NB4 (cell line): ENCODE data around the gene CYP46A1.

Source experiments
- DNase-seq: peaks from one replicate; pipeline ENCODE4 v3.0.0; 2010; ENCODE audit warnings: low read depth
- H3K4me3 ChIP-seq: one replicate; pipeline ENCODE4 v1.5.1; 2011; ENCODE audit warnings: mild to moderate bottlenecking, low read depth, low read length, moderate library complexity
- MYC ChIP-seq: IDR thresholded peaks from 2 replicates; pipeline ENCODE4 v1.6.1; 2011; ENCODE audit warnings: low read depth, low read length
- POLR2A ChIP-seq: IDR thresholded peaks from 2 replicates; pipeline ENCODE4 v1.6.1; 2011; ENCODE audit warnings: mild to moderate bottlenecking; ENCODE audit not compliant: insufficient read length; ENCODE audit errors: extremely low read depth
- TF ChIP-seq, protein P1 (sequence below): IDR thresholded peaks from 2 replicates; pipeline ENCODE4 v1.6.1; 2011; ENCODE audit warnings: low read depth, low read length
- TF ChIP-seq, protein P2 (sequence below): IDR thresholded peaks from one replicate; pipeline ENCODE4 v1.5.1; 2012; ENCODE audit warnings: low read depth, low read length

CYP46A1 gene

DNA sequence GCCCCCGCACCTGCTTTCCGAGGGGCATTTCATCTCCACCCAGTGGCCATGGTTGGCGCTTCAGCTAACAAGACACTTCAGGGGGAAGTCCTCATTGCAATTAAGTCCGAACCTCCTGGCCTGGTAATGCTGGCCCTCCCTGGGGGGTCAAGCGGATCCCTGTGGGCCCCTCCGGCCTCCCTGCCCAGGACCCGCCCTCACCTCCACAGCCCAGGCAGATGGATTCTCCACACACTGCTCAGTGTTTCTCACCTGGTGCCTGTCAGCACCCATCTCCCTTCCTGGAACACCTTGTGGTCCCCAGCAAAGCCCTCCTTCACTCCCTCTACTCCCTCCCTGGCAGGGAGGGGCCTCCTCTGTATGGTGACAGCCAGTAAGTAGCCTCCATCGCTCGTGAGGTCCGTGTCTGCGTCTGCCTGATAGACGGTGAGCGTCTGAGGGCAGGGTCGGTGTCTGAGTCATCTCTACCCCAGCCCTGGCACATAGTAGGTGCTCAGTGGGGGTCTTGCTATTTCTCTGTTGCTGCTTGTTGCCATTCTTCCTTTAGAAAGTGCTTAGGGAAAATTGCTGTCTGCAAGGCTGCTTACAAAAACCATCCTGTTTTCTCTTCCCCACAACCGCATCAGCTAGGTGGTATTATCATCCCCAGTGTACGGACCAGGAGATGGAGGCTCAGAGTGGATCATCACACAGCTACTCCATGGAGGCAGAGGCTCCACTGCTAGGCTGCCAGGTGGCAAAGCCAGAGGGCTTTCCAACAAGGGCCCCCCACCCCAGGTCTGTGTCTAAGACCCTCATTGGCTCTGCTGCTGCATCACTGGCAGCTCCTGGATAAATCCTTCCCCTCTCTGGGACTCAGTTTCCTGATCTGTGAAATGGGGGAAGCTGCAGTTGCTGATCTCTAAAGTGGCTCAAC, 69.4 kb downstream of the CYP46A1 start:
- TF ChIP-seq POLR2A (no peak), MYC (no peak)
- TF ChIP-seq, protein P1, sequence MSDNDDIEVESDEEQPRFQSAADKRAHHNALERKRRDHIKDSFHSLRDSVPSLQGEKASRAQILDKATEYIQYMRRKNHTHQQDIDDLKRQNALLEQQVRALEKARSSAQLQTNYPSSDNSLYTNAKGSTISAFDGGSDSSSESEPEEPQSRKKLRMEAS: no peak
- TF ChIP-seq, protein P2, sequence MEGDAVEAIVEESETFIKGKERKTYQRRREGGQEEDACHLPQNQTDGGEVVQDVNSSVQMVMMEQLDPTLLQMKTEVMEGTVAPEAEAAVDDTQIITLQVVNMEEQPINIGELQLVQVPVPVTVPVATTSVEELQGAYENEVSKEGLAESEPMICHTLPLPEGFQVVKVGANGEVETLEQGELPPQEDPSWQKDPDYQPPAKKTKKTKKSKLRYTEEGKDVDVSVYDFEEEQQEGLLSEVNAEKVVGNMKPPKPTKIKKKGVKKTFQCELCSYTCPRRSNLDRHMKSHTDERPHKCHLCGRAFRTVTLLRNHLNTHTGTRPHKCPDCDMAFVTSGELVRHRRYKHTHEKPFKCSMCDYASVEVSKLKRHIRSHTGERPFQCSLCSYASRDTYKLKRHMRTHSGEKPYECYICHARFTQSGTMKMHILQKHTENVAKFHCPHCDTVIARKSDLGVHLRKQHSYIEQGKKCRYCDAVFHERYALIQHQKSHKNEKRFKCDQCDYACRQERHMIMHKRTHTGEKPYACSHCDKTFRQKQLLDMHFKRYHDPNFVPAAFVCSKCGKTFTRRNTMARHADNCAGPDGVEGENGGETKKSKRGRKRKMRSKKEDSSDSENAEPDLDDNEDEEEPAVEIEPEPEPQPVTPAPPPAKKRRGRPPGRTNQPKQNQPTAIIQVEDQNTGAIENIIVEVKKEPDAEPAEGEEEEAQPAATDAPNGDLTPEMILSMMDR: no peak
- H3K4me3 ChIP-seq: no peak overlapping the region
- no peak for DNase-seq

DNA sequence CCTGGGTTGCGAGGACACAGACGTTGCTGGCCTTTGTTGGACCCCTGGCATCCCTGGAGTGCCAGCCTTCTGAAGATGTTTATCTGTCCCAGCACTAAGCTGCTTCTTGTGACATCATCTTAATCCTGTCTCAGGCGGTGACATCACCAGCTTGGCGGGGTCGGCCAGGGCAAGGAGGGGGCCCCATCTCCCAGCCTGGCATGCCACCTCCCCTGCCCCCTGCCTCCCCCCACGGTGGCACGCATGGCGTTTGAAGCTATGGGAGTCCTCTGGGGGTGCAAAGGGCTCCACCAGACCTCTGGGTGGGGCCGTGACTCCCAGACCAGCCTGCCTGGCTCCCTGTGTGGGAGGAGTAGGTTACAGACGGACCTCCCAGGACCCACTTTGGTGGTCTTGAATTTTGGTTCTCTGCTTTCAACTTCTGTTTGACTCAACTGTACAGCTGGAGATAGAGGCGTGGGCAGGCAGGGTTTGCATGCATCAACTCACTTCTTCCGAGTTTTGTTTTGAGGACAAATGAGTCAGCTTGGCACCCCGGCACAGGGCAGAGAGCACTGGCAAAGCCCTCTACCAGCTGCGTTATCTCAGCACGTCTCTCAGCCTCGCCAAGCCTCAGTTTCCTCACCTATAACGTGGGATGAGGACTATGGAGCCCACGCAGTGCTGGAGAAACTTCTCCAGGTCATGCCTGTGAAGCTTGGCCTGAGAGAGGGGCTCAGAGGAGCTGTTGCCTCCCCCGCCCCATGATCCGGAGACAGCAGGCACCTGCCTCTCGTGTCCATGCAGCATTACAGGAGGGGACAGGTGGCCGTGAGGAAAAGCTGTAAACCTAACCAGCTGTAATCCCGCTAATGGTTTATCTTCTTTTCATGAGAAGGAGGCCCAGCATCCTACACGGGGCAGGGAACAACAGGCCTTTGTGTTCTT, 70.3 kb downstream of the CYP46A1 start:
- no peak overlapping the region for H3K4me3 ChIP-seq
- no peak for DNase-seq
- TF ChIP-seq, protein P1: no peak
- no peak for TF ChIP-seq MYC
- no peak for TF ChIP-seq POLR2A
- TF ChIP-seq, protein P2: no peak

DNA sequence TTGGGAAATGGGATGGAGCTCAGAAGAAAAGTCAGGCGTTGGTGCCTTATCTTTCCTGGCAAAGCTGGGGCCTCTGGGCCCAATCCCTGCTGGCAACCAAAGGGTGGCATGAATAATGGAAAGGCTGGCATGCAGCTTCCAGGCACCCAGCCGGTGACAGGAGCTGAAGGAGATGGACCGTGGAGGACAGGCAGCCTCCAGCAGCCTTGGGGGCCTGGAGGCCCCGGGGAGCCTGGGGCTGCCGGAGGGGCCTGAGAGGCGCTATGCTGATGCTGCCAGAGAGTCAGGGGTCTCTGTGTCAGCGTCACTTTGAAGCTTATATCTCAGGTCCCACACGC, 70.9 kb downstream of the CYP46A1 start:
- TF ChIP-seq, protein P2: no peak
- TF ChIP-seq, protein P1: no peak
- TF ChIP-seq MYC: no peak
- TF ChIP-seq POLR2A: no peak
- no peak overlapping the region for H3K4me3 ChIP-seq
- DNase-seq: no peak

DNA sequence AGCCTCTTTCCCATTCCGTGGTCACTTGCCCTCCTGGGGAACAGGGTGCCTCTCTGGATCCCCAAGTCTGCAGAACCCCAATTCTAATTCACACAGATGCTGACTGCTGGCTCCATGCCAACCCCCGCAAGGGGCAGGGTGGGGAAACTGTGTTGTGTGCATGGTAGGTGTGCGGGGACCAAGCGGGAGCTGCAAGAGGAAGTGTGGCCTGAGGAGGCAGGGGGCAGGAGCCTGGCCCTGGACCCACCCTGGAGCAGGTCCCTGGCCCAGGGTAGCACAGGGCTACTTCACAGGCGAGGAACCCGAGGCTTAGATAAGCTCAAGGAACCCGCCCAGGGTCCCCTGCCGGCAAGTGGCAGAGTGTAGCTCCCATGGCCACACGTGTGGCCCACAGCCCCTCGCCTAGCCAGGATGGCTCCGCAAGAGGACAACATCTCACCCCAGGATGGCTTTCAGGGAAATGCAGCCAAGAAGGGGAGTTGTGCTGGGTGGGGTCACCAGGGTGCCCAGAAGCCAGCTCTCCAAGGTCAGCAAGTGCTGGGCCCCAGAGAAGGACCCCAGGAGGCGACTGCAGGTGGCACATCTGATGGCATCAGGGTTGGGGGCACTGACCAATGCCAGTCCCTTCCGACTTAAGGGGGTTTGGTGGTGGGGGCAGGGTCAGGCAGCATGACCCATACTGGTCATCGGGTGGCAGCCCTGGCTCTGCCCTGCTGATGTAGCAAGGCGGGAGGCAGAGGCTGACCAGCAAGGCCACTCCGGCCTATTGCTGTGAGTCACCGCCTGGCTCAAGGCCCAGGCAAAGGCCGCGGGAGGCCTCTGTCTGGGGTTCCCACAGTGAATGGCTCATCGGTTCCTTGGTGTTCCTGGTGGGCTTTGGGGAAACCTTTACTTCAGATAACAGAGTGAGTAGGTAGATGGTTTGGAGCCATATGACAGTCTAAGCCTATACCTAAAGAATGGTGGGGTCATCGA, 71.8 kb downstream of the CYP46A1 start:
- no peak for DNase-seq
- TF ChIP-seq, protein P2: no peak
- TF ChIP-seq, protein P1: no peak
- no peak for TF ChIP-seq POLR2A
- no peak for TF ChIP-seq MYC
- H3K4me3 ChIP-seq: no peak overlapping the region

DNA sequence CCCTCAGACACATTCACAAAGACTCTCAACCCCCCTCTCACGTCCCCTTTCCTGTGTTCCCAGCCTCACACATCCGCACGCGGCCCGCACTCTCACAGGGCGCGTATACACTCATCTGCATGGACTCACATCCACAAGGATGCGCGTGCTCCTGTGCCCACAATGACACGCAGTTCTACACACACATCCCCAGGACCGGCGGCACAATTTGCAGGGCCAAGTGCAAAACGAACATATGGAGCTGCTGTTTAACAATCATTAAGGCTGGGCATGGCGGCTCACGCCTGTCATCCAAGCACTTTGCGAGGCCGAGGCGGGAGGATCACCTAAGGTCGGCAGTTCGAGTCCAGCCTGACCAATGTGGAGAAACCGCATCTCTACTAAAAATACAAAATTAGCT, 72.7 kb downstream of the CYP46A1 start:
- DNase-seq: no peak
- TF ChIP-seq, protein P2: no peak
- TF ChIP-seq MYC (no peak), POLR2A (no peak)
- TF ChIP-seq, protein P1: no peak
- no peak overlapping the region for H3K4me3 ChIP-seq
